PC-9 (cell line): ENCODE data around the gene ISM1. TPM values are rescaled to one million over a fixed set of nuclear protein-coding genes. Genes with fewer than 3 reads are reported as not detected.

Experiments
- BruUV-seq: library from RNA; stranded (reverse); fragments of 400-500 nt; replicated peaks from 2 replicates; lab custom pipeline; 2021; lab: Mats Ljungman, UMichigan
- CTCF ChIA-PET: fragments of 300-600 bp; sonication (Branson Sonifier 250); formaldehyde crosslinking; loops from one replicate; lab custom pipeline; 2022; ENCODE audit warnings: antibody characterized with exemption; lab: Charles Lee
- POLR2A ChIA-PET: fragments of 300-600 bp; sonication (Branson Sonifier 250); formaldehyde crosslinking; loops from one replicate; lab custom pipeline; 2022; ENCODE audit warnings: antibody characterized with exemption; ENCODE audit not compliant: unreplicated experiment; lab: Charles Lee
- DNase-seq, 2 experiments: peaks; one replicate each; pipeline versions ENCODE4 v3.0.0 to v3.0.0-alpha.2; 2015 to 2022; ENCODE audit warnings: mixed read lengths in 1 of 2
- H2AFZ ChIP-seq: fragments of 200-600 bp; sonication (generic); 2 replicates; pipeline ENCODE4 v1.8.1; 2017; ENCODE audit warnings: antibody characterized with exemption
- H3F3A ChIP-seq: fragments of 200-600 bp; sonication (generic); 2 replicates; pipeline ENCODE4 v1.8.1; 2017; ENCODE audit warnings: antibody characterized with exemption, mild to moderate bottlenecking, low read depth; ENCODE audit not compliant: insufficient read depth
- H3K27ac ChIP-seq: fragments of 200-600 bp; sonication (generic); 2 replicates; pipeline ENCODE4 v1.6.1; 2016; ENCODE audit warnings: mixed run types
- H3K27me3 ChIP-seq: fragments of 200-600 bp; sonication (generic); 2 replicates; pipeline ENCODE4 v1.6.1; 2016; ENCODE audit warnings: low read depth, mixed run types; ENCODE audit not compliant: insufficient read depth
- H3K36me3 ChIP-seq: fragments of 200-600 bp; sonication (generic); 2 replicates; pipeline ENCODE4 v1.6.1; 2016; ENCODE audit warnings: low read depth, mixed run types
- H3K4me1 ChIP-seq: fragments of 200-600 bp; sonication (generic); replicated peaks from 2 replicates; pipeline ENCODE4 v1.6.1; 2016; ENCODE audit warnings: mixed run types; ENCODE audit not compliant: insufficient read depth
- H3K4me2 ChIP-seq: fragments of 200-600 bp; sonication (generic); 2 replicates; pipeline ENCODE4 v1.6.1; 2017; ENCODE audit warnings: mixed run types
- H3K4me3 ChIP-seq: fragments of 200-600 bp; sonication (generic); 2 replicates; pipeline ENCODE4 v1.6.1; 2016; ENCODE audit warnings: mixed run types
- H3K79me2 ChIP-seq: fragments of 200-600 bp; sonication (generic); 2 replicates; pipeline ENCODE4 v1.6.1; 2017; ENCODE audit warnings: low read depth, mixed run types
- H3K9me2 ChIP-seq: fragments of 200-600 bp; sonication (generic); 2 replicates; pipeline ENCODE4 v1.8.1; 2017; ENCODE audit warnings: mild to moderate bottlenecking; ENCODE audit not compliant: insufficient read depth
- H3K9me3 ChIP-seq: fragments of 200-600 bp; sonication (generic); 2 replicates; pipeline ENCODE4 v1.8.1; 2016; ENCODE audit warnings: low read depth; ENCODE audit not compliant: insufficient read depth
- H4K20me1 ChIP-seq: fragments of 200-600 bp; sonication (generic); 2 replicates; pipeline ENCODE4 v1.8.1; 2017; ENCODE audit not compliant: insufficient read depth
- CTCF ChIP-seq: fragments of 200-600 bp; sonication (generic); conservative IDR thresholded peaks from 2 replicates; pipeline ENCODE4 v1.6.1; 2017; ENCODE audit warnings: mixed run types, antibody characterized with exemption, mild to moderate bottlenecking, moderate library complexity
- EZH2 ChIP-seq: fragments of 200-600 bp; sonication (generic); IDR thresholded peaks from 2 replicates; pipeline ENCODE4 v1.8.0; 2017; ENCODE audit warnings: antibody characterized with exemption, low read depth
- intact Hi-C: fragments of 100-400 bp; cut with micrococcal nuclease; formaldehyde crosslinking; loops from one replicate; pipeline ENCODE4 v1.10.0; 2022; ENCODE audit not compliant: unreplicated experiment
- total RNA-seq: library from RNA; stranded (reverse); gene quantifications from 2 replicates; pipeline ENCODE4 v1.2.3, GENCODE V29; 2021

ISM1 gene
- total RNA-seq, 1 experiment from 2014 or later: not detected

- Histone ChIP-seq H3K9me2 (no peaks in the 10 kb centered on the region), H3K27ac (no peak overlapping the region), H4K20me1 (no peaks in the 10 kb centered on the region), H2AFZ (no peak overlapping the region), H3K4me1 (no peaks in the 10 kb centered on the region), H3K4me3 (no peak overlapping the region), H3K27me3 (no peaks in the 10 kb centered on the region), H3F3A (no peaks in the 10 kb centered on the region), H3K79me2 (no peaks in the 10 kb centered on the region), H3K36me3 (no peaks in the 10 kb centered on the region), H3K9me3 (no peaks in the 10 kb centered on the region; the same call in 1 of the 2 replicates), H3K4me2 (no peak overlapping the region)
- intact Hi-C loops: loop anchor here (5.0 to 10.0 kb wide), 2 partner anchors 146 to 792 kb away; no protein-coding TSS in a partner anchor
- CTCF ChIA-PET: interaction anchor here (0.6 to 0.7 kb wide), 3 partner anchors 15 to 526 kb away, joined by 3 to 5 read pairs (median 4); no protein-coding TSS in a partner anchor
- POLR2A ChIA-PET: interaction anchor here (0.6 kb wide), 2 partner anchors 50 to 340 kb away, joined by 6 to 11 read pairs; no protein-coding TSS in a partner anchor
- peak in 1 of 2 experiments; percentile 8 for DNase-seq
- no TSS peak for BruUV-seq
- no peak for TF ChIP-seq EZH2
- no peak for TF ChIP-seq CTCF
These were observed 41.7 kb downstream of the ISM1 start for GRCh38 chr20:13262671-13263360.

- no peaks in the 10 kb centered on the region; the same call in 1 of the 2 replicates for H3K9me3 ChIP-seq
- ChIA-PET POLR2A (no interaction called here), CTCF (no interaction called here)
- no peaks in the 10 kb centered on the region for H3K79me2 ChIP-seq
- H3K4me1 ChIP-seq: no peaks in the 10 kb centered on the region
- H3K4me2 ChIP-seq: no peak overlapping the region
- H3K36me3 ChIP-seq: no peaks in the 10 kb centered on the region
- H4K20me1 ChIP-seq: no peaks in the 10 kb centered on the region
- H3K27me3 ChIP-seq: no peaks in the 10 kb centered on the region
- TF ChIP-seq CTCF (no peak), EZH2 (no peak)
- no peak overlapping the region for H3K4me3 ChIP-seq
- intact Hi-C loops: loop anchor here (5.0 to 10.0 kb wide), 2 partner anchors 146 to 791 kb away; no protein-coding TSS in a partner anchor
- H3K27ac ChIP-seq: no peak overlapping the region
- no peak for DNase-seq
- H3F3A ChIP-seq: no peaks in the 10 kb centered on the region
- no peaks in the 10 kb centered on the region for H3K9me2 ChIP-seq
- no TSS peak for BruUV-seq
- H2AFZ ChIP-seq: no peak overlapping the region
These were observed 42.4 kb downstream of the ISM1 start for GRCh38 chr20:13263451-13263850.

GRCh38 chr20:13264907-13265306 is 43.8 kb downstream of the ISM1 start:
- DNase-seq: no peak
- Histone ChIP-seq H3F3A (no peaks in the 10 kb centered on the region), H3K27me3 (no peaks in the 10 kb centered on the region), H4K20me1 (no peaks in the 10 kb centered on the region), H3K4me3 (no peak overlapping the region), H3K27ac (no peak overlapping the region), H3K9me3 (no peaks in the 10 kb centered on the region), H3K4me1 (no peaks in the 10 kb centered on the region), H2AFZ (no peak overlapping the region), H3K4me2 (no peak overlapping the region), H3K9me2 (no peaks in the 10 kb centered on the region), H3K36me3 (no peaks in the 10 kb centered on the region), H3K79me2 (no peaks in the 10 kb centered on the region)
- intact Hi-C loops: loop anchor here (5.0 to 10.0 kb wide), 2 partner anchors 148 to 790 kb away; no protein-coding TSS in a partner anchor
- POLR2A ChIA-PET: no interaction called here
- TF ChIP-seq CTCF (no peak), EZH2 (no peak)
- no TSS peak for BruUV-seq
- CTCF ChIA-PET: no interaction called here
